ENCODE data around the gene GPC2. TPM values are rescaled to one million over a fixed set of nuclear protein-coding genes. Genes with fewer than 3 reads are reported as not detected.
"Not testable (repeated sequence)": the region's sequence is repeated elsewhere in the genome, so short reads cannot be mapped to it uniquely, and the experiment has no call there.

Gene GPC2
- total RNA-seq, 2 donors from 2014 or later, result 0.81 to 1.2 TPM

- intact Hi-C loops (cut with DNase I), result no loop called here
- DNase-seq (ENCODE audit: low spot score), result no peak
These were observed 33.6 kb upstream of the GPC2 start for GRCh38 chr7:100210805-100211204.

- no peak for DNase-seq (ENCODE audit: low spot score)
- intact Hi-C loops (cut with DNase I), result no loop called here
These were observed 32.3 kb upstream of the GPC2 start for GRCh38 chr7:100209493-100209892.

GRCh38 chr7:100208911-100209408 lies 31.8 kb upstream of the GPC2 start:
- no peak for DNase-seq (ENCODE audit: low spot score)
- intact Hi-C loops (cut with DNase I), result no loop called here

GRCh38 chr7:100204454-100204853 lies 27.3 kb upstream of the GPC2 start:
- no peak for DNase-seq (ENCODE audit: low spot score)
- intact Hi-C loops (cut with DNase I), result no loop called here

GRCh38 chr7:100200693-100201092 lies 23.5 kb upstream of the GPC2 start:
- no peak for DNase-seq (ENCODE audit: low spot score)
- intact Hi-C loops (cut with DNase I), result no loop called here

GRCh38 chr7:100198266-100198665 lies 21.1 kb upstream of the GPC2 start:
- no peak for DNase-seq (ENCODE audit: low spot score)
- intact Hi-C loops (cut with DNase I), result loop anchor here in 1 of 2 donors (10.0 kb wide), 1 partner anchor 1053 kb away; the partner anchor contains the start of gene SMURF1

GRCh38 chr7:100195901-100196322 lies 18.7 kb upstream of the GPC2 start:
- intact Hi-C loops (cut with DNase I), result loop anchor here in 1 of 2 donors (10.0 kb wide), 1 partner anchor 1051 kb away; the partner anchor contains the start of gene SMURF1
- not testable (repeated sequence) for DNase-seq (ENCODE audit: low spot score)

- intact Hi-C loops (cut with DNase I), result loop anchor here in 1 of 2 donors (10.0 kb wide), 1 partner anchor 1050 kb away; the partner anchor contains the start of gene SMURF1
- DNase-seq (ENCODE audit: low spot score), result no peak
These were observed 18.0 kb upstream of the GPC2 start for GRCh38 chr7:100195222-100195621.

- intact Hi-C loops (cut with DNase I), result loop anchor here in 1 of 2 donors (10.0 kb wide), 1 partner anchor 1048 kb away; the partner anchor contains the start of gene SMURF1
- no peak for DNase-seq (ENCODE audit: low spot score)
These were observed 15.8 kb upstream of the GPC2 start for GRCh38 chr7:100192969-100193368.

- intact Hi-C loops (cut with DNase I), result loop anchor here in 1 of 2 donors (10.0 kb wide), 1 partner anchor 1048 kb away; the partner anchor contains the start of gene SMURF1
- not testable (repeated sequence) for DNase-seq (ENCODE audit: low spot score)
These were observed 15.2 kb upstream of the GPC2 start for GRCh38 chr7:100192281-100192862.

- no peak for DNase-seq (ENCODE audit: low spot score)
- intact Hi-C loops (cut with DNase I), result loop anchor here in 1 of 2 donors (10.0 kb wide), 1 partner anchor 1047 kb away; the partner anchor contains the start of gene SMURF1
These were observed 14.6 kb upstream of the GPC2 start for GRCh38 chr7:100191775-100192174.

- intact Hi-C loops (cut with DNase I), result loop anchor here in 1 of 2 donors (10.0 kb wide), 1 partner anchor 1045 kb away; the partner anchor contains the start of gene SMURF1
- DNase-seq (ENCODE audit: low spot score), result no peak
These were observed 13.0 kb upstream of the GPC2 start for GRCh38 chr7:100190048-100190711.

GRCh38 chr7:100189061-100189460 lies 11.9 kb upstream of the GPC2 start:
- no peak for DNase-seq (ENCODE audit: low spot score)
- intact Hi-C loops (cut with DNase I), result no loop called here

- intact Hi-C loops (cut with DNase I), result no loop called here
- DNase-seq (ENCODE audit: low spot score), result no peak
These were observed 8.5 kb upstream of the GPC2 start for GRCh38 chr7:100185726-100186125.

GRCh38 chr7:100183090-100183489 lies 5.9 kb upstream of the GPC2 start:
- DNase-seq (ENCODE audit: low spot score); intact Hi-C loops (cut with DNase I): not testable (repeated sequence)

GRCh38 chr7:100182616-100183015 lies 5.4 kb upstream of the GPC2 start:
- DNase-seq (ENCODE audit: low spot score); intact Hi-C loops (cut with DNase I): not testable (repeated sequence)

- DNase-seq (ENCODE audit: low spot score), result peak; percentile 9
- intact Hi-C loops (cut with DNase I), result not testable (repeated sequence)
These were observed 2.9 kb upstream of the GPC2 start for GRCh38 chr7:100180084-100180483.

GRCh38 chr7:100176096-100177044 lies 811 bp downstream of the GPC2 start:
- intact Hi-C loops (cut with DNase I), result no loop called here
- peak; percentile 58 for DNase-seq (ENCODE audit: low spot score)

GRCh38 chr7:100175296-100175935 lies 1.8 kb downstream of the GPC2 start:
- peak; percentile 72 for DNase-seq (ENCODE audit: low spot score)
- intact Hi-C loops (cut with DNase I), result no loop called here
